ENCODE measurements around the gene SOS2. TPM values are rescaled to one million over a fixed set of nuclear protein-coding genes. Genes with fewer than 3 reads are reported as not detected.

The SOS2 gene
- total RNA-seq, 1 donor from 2014 or later: 26.3 TPM

GRCh38 chr14:50148799-50149198, 82.6 kb downstream of the SOS2 start:
- H3K36me3 Mint-ChIP-seq (ENCODE audit: low read depth): peaks cover 12% of the 10 kb centered on the region
- no peaks in the 10 kb centered on the region for H3K9me3 Mint-ChIP-seq
- H3K4me3 Mint-ChIP-seq: no peak overlapping the region
- no peaks in the 10 kb centered on the region for H3K4me1 Mint-ChIP-seq
- no peaks in the 10 kb centered on the region for H3K27me3 Mint-ChIP-seq (ENCODE audit: low read depth)
- H3K27ac Mint-ChIP-seq (ENCODE audit: unreplicated experiment): no peak overlapping the region
- no peak for TF ChIP-seq CTCF (conservative IDR thresholded peaks at IDR 0.05)
- no peak for DNase-seq (ENCODE audit: low read depth, low spot score)

GRCh38 chr14:50139192-50139591, 92.2 kb downstream of the SOS2 start:
- no peak for DNase-seq (ENCODE audit: low read depth, low spot score)
- no peaks in the 10 kb centered on the region for H3K27me3 Mint-ChIP-seq (ENCODE audit: low read depth)
- H3K36me3 Mint-ChIP-seq (ENCODE audit: low read depth): no peaks in the 10 kb centered on the region
- H3K4me3 Mint-ChIP-seq: no peak overlapping the region
- no peak overlapping the region for H3K27ac Mint-ChIP-seq (ENCODE audit: unreplicated experiment)
- H3K4me1 Mint-ChIP-seq: no peaks in the 10 kb centered on the region
- H3K9me3 Mint-ChIP-seq: no peaks in the 10 kb centered on the region
- no peak for TF ChIP-seq CTCF (conservative IDR thresholded peaks at IDR 0.05)

- DNase-seq (ENCODE audit: low read depth, low spot score): no peak
- no peak overlapping the region for H3K27ac Mint-ChIP-seq (ENCODE audit: unreplicated experiment)
- no peaks in the 10 kb centered on the region for H3K9me3 Mint-ChIP-seq
- H3K27me3 Mint-ChIP-seq (ENCODE audit: low read depth): no peaks in the 10 kb centered on the region
- TF ChIP-seq CTCF (conservative IDR thresholded peaks at IDR 0.05): no peak
- H3K36me3 Mint-ChIP-seq (ENCODE audit: low read depth): peaks cover 17% of the 10 kb centered on the region
- no peak overlapping the region for H3K4me3 Mint-ChIP-seq
- peaks cover 8% of the 10 kb centered on the region for H3K4me1 Mint-ChIP-seq
Observed at GRCh38 chr14:50127802-50128201, 103.6 kb downstream of the SOS2 start.

- Mint-ChIP-seq H3K36me3 (ENCODE audit: low read depth) (peaks cover 14% of the 10 kb centered on the region), H3K4me1 (peaks cover 10% of the 10 kb centered on the region), H3K27me3 (ENCODE audit: low read depth) (no peaks in the 10 kb centered on the region), H3K4me3 (no peak overlapping the region), H3K27ac (ENCODE audit: unreplicated experiment) (no peak overlapping the region), H3K9me3 (no peaks in the 10 kb centered on the region)
- no peak for DNase-seq (ENCODE audit: low read depth, low spot score)
- TF ChIP-seq CTCF (conservative IDR thresholded peaks at IDR 0.05): peak; percentile 18
Observed at GRCh38 chr14:50123062-50123461, 108.3 kb downstream of the SOS2 start.

GRCh38 chr14:50122291-50122690, 109.1 kb downstream of the SOS2 start:
- TF ChIP-seq CTCF (conservative IDR thresholded peaks at IDR 0.05): no peak
- no peaks in the 10 kb centered on the region for H3K9me3 Mint-ChIP-seq
- no peak for DNase-seq (ENCODE audit: low read depth, low spot score)
- peaks cover 13% of the 10 kb centered on the region for H3K4me1 Mint-ChIP-seq
- H3K4me3 Mint-ChIP-seq: no peak overlapping the region
- peaks cover 14% of the 10 kb centered on the region for H3K36me3 Mint-ChIP-seq (ENCODE audit: low read depth)
- H3K27me3 Mint-ChIP-seq (ENCODE audit: low read depth): no peaks in the 10 kb centered on the region
- no peak overlapping the region for H3K27ac Mint-ChIP-seq (ENCODE audit: unreplicated experiment)

- TF ChIP-seq CTCF (conservative IDR thresholded peaks at IDR 0.05): no peak
- Mint-ChIP-seq H3K27me3 (ENCODE audit: low read depth) (no peaks in the 10 kb centered on the region), H3K27ac (ENCODE audit: unreplicated experiment) (peak overlapping the region; percentile 46), H3K4me1 (peaks cover 20% of the 10 kb centered on the region), H3K4me3 (no peak overlapping the region), H3K36me3 (ENCODE audit: low read depth) (peaks cover 14% of the 10 kb centered on the region), H3K9me3 (no peaks in the 10 kb centered on the region)
- no peak for DNase-seq (ENCODE audit: low read depth, low spot score)
Observed at GRCh38 chr14:50121486-50121885, 109.9 kb downstream of the SOS2 start.
